Tongue (tissue), 2 donors: ENCODE data around the gene MCTP2. TPM values are rescaled to one million over a fixed set of nuclear protein-coding genes. Genes with fewer than 3 reads are reported as not detected.
"Not testable (repeated sequence)": the region's sequence is repeated elsewhere in the genome, so short reads cannot be mapped to it uniquely, and the experiment has no call there.

Source experiments
- DNase-seq: peaks from one replicate; pipeline ENCODE4 v3.0.0-alpha.2; 2015
- total RNA-seq: library from RNA; depleted of rRNA; stranded (reverse); fragments of >200 nt; gene quantifications from one replicate; pipeline ENCODE4 v1.2.3, GENCODE V29; 2014

The MCTP2 gene
- total RNA-seq, 1 donor from 2014 or later: 16.6 TPM

- DNase-seq: no peak
Measured at GRCh38 chr15:94457661-94458060, 226.3 kb downstream of the MCTP2 start.

- DNase-seq: peak; percentile 14
Measured at GRCh38 chr15:94460624-94461023, 229.3 kb downstream of the MCTP2 start.

- DNase-seq: no peak
Measured at GRCh38 chr15:94467034-94467433, 235.7 kb downstream of the MCTP2 start.

GRCh38 chr15:94470492-94470891 is 239.1 kb downstream of the MCTP2 start:
- no peak for DNase-seq

GRCh38 chr15:94476686-94477085 is 245.3 kb downstream of the MCTP2 start:
- DNase-seq: no peak

- DNase-seq: no peak
Measured at GRCh38 chr15:94477913-94478553, 246.7 kb downstream of the MCTP2 start.

DNA sequence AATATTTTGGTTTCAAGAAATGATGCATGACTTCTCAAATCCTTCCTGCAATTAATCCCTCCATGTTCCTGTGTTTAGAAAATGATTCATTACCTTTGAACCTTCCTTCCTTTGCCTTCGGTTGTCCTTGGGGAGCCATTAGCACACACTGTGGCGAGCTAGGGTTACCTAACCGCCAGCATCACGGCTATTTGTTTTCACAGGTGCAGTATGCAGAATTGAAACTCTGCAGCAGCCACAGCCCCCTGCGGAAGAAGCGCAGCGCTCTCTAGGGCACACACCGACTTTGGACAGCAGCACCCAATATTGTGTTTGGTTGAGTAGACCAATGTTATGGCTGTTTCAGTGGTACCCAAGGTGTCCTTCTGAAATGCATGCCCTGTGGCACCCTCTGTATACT is 247.4 kb downstream of the MCTP2 start:
- DNase-seq: no peak

DNA sequence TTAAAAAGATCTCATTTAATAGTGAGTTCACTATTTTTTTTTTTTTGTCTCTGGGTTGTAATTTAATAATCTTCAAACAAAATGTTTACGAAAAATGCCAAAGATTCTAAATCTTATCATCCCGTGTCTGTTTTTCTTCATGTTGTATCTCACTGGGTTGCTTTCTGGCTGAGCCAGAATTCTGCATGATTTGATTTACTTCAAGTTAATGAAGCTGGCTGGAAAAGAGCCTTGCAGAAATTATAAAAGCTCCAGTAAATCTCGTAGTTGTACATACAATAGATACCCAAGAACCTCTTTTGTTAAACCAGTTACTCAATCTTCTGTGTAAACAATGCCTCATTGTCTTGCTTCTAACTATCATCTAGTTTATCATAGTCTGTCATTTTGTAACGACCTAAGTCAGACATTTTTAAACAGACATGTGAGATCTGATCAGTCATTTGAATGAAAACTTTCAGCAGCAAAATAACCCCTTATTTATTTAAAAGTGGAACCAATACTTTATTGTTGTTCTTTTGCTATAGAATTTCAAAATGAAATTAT is 249.0 kb downstream of the MCTP2 start:
- DNase-seq: peak; percentile 20

GRCh38 chr15:94485148-94485719 is 253.9 kb downstream of the MCTP2 start:
- no peak for DNase-seq

DNA sequence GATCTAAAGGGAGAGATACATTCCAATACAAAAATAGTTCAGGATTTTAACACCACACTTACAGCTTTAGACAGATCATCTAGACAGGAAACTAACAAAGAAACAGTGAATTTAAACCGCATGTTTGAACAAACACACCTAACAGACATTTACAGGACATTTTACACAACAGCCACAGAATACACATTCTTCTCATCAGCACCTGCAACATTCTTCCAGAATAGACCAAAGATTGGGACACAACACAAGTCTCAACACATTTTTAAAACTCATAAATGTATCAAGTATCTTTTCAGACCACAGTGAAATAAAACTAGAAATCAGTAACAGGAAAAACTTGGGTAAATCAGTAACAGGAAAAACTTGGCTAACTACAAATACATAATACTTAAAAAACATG is 256.3 kb downstream of the MCTP2 start:
- no peak for DNase-seq

DNA sequence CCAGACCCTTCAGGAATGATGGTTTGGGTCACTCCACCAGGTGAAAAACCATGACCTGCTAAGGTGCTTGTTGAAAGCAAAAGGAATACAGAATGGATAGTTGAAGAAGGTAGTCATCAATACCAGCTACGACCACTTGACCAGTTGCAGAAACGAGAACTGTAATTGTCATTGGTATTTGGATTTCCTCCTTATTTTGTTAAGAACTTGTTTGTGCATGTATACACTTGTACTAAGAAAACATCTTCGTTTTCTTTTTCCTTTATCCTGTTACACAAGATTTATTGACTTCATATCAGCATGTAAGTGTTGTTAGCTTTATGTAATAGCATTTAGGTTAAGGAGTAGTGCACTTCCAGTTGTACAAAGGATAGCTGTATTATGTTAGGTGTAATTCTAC is 261.8 kb downstream of the MCTP2 start:
- no peak for DNase-seq

GRCh38 chr15:94493586-94493985 is 262.2 kb downstream of the MCTP2 start:
- DNase-seq: not testable (repeated sequence)

GRCh38 chr15:94494732-94495131 is 263.4 kb downstream of the MCTP2 start:
- DNase-seq: no peak

- DNase-seq: no peak
Measured at GRCh38 chr15:94503293-94503692, 271.9 kb downstream of the MCTP2 start.

GRCh38 chr15:94509259-94509658 is 277.9 kb downstream of the MCTP2 start:
- DNase-seq: no peak

DNA sequence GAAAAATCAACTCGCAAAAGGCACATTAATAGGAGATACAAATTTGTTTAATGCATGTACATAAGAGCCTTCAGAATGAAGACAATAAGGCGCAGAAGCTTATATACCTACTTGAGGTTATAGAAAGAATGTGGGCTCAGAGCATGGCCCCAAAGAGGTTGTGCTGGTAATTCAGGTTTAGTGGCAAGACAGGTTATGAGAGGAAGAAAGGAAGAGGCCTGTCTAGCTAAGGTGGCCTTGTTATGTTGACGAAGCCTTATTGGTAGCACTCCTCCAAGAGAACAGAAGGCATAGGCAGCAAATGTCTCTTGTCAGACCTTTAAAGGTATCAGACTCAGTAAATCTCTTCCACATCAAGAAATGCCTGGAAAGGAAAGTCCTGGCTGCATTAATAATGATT is 290.8 kb downstream of the MCTP2 start:
- no peak for DNase-seq

DNA sequence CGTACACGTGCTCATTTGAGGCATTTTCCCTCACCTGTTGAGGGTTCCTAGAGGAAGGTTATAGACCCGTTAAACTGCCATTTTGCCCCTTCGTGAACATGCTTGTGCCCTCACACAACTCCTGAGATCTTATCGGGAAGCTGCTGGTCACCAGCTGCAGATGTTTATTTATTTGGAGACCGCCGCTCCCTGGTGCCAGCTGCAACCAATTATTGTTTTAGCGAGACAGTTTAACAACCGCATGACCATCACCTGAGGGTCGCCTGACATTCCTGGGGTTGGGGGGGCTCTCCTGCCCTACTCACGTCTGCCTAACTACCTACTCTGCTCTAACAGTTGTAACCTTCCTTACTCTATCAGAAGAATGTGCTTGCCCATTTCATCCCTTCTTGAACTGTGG is 292.5 kb downstream of the MCTP2 start:
- DNase-seq: no peak

- DNase-seq: no peak
Measured at GRCh38 chr15:94524565-94524964, 293.2 kb downstream of the MCTP2 start.

DNA sequence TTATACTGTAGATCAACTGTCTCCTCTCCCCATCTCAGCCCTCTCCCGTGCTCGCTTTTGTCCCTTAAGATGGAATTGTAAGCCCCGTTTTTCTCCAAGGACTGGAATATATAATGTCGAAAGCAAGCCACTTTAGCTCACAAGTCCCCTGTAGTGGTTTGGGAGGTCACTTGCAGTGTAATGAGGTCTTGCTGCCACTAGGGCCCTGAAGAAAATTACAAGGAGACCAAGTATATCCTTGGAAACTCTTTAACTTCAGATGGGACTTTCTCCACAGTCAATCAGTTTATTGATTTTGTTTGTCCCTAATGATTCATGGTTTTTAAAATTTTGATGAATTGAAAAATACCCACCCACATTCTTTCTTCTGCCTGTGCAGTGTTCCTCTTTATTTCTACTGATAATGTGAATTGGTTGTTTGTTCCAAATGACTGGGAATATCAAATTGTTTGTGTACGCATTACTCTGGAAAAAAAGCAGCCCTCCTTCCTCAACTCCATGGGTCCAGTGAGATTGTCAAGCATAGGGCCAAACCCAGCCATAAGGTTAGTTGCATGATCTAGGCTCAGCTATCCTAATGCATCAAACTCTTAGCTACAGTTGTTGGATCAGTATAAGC is 294.8 kb downstream of the MCTP2 start:
- DNase-seq: no peak

GRCh38 chr15:94532226-94532625 is 300.9 kb downstream of the MCTP2 start:
- no peak for DNase-seq
